ENCODE results near the gene RP2.

- TF ChIP-seq, protein P1, sequence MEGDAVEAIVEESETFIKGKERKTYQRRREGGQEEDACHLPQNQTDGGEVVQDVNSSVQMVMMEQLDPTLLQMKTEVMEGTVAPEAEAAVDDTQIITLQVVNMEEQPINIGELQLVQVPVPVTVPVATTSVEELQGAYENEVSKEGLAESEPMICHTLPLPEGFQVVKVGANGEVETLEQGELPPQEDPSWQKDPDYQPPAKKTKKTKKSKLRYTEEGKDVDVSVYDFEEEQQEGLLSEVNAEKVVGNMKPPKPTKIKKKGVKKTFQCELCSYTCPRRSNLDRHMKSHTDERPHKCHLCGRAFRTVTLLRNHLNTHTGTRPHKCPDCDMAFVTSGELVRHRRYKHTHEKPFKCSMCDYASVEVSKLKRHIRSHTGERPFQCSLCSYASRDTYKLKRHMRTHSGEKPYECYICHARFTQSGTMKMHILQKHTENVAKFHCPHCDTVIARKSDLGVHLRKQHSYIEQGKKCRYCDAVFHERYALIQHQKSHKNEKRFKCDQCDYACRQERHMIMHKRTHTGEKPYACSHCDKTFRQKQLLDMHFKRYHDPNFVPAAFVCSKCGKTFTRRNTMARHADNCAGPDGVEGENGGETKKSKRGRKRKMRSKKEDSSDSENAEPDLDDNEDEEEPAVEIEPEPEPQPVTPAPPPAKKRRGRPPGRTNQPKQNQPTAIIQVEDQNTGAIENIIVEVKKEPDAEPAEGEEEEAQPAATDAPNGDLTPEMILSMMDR (IDR thresholded peaks at IDR 0.05 in 8 of 11, conservative IDR thresholded peaks at IDR 0.05 in 3 of 11): no peak
- TF ChIP-seq POLR2A (IDR thresholded peaks at IDR 0.05): no peak
- no peak for TF ChIP-seq POLR2AphosphoS5 (IDR thresholded peaks at IDR 0.05)
Observed at GRCh38 chrX:46819136-46819535, 17.7 kb upstream of the RP2 start.
